CD4-positive, alpha-beta T cell treated with Interleukin-21 for 1 hour (primary cell): ENCODE measurements around the gene SECTM1.
A peak's percentile ranks its signal among the peaks of the same experiment; 100 is the strongest.
"Not testable (repeated sequence)": the region's sequence is repeated elsewhere in the genome, so short reads cannot be mapped to it uniquely, and the experiment has no call there.

Experiments used
- DNase-seq: peaks from one replicate; pipeline ENCODE4 v3.0.0-alpha.2; 2020

Gene SECTM1

DNA sequence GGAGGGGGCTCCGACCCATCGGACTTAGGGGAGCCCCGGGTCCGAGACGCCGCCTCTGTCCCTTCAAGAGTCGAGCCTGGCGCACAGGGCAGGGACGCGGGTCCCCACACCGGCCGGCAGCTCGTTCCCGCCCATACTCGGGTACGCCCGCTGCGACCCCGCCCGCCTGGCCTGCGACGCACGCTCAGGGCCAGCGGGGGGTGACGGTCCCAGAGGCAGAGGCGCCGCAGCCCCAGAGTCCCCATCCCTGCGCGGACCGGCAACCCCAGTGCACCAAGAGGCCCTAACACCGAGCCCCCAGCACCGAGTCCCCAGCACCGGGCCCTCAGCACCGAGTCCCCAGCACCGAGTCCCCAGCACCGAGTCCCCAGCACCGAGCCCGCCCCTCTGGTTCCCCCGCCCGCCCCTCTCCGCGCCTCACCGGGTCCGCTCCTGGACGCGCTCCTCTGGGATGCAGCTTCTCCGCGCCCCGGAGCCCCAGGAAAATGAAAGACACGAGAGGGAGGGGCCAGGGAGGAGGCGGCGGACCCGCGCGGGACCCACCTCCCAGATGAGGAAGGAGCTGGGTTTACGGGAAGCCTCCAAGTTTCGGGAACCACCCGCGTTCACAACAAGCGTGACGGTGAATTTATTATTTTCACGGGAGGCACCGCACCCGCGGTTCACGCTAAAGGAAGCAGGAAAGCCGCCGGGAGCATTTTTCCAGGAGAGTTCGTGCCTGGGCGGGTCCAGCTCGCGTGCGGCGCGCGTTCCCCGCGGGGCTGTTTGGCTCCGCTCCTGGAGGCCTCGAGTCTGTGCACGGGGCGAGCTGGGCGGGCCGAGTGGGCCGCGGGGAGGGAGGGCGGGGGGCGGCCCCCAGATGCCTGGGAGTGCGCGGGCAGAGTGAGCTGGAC, at the start of gene SECTM1:
SECTM1 (minus strand) TSS at position 488 of the 893 bp plus-strand sequence. CDS start 6,526 bp downstream, outside the sequence.
- DNase-seq: peak; percentile 39

DNA sequence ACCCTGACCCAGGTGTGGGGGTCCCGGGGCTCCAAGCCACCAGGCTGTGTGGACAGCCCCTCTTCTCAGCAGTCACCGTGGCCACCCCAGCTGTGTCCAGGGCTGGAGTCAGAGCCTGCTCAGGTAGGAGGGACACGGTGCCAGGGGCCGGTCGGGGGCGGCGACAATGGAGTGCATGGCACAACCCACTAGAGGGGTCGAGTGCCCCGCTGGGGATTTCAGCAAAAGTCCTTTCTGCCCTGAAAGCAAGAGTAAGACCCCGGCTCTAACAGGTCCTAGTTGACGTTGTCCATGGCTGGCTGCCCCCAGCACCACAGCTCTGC, 49.3 kb upstream of the SECTM1 start:
- DNase-seq: no peak

DNA sequence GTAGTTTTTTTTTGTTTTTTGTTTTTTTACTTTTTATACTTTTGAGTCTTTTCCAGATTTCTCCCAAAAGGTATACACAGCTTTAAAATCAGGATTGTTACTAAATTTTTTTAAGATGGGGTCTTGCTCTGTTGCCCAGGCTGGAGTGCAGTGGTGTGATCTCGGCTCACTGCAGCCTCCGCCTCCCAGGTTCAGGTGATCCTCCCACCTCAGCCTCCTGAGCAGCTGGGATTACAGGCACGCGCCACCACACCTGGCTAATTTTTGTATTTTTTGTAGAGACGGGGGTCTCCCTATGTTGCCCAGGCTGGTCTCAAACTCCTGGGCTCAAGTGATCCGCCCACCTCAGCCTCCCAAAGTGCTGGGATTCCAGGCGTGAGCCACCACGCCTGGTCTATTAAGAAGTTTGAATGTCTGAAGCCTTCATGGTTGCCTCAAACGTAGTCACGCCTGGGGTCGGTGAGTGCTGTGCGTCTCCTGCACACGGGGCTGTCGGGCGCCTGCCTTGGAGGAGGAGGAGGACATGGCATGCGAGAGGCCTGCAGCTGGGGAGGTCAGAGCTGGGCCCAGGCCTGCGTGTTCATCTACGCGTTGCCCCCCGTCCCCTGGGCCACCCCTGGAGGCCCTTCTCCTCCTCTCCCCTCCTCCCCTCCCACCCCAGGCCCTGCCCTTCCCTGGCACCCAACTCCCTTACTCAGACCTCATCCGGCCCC, 48.8 kb upstream of the SECTM1 start:
- not testable (repeated sequence) for DNase-seq

DNA sequence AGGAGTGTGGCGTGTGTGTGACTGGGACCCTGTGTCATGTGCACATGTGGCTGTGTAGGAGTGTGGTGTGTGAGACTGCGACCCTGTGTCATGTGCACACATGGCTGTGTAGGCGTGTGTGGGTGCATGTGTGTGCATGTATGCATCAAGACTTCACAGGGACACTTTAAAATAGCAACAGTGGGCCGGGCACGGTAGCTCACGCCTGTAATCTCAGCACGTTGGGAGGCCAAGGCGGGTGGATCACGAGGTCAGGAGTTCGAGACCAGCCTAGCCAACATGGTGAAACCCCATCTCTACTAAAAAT, 48.1 kb upstream of the SECTM1 start:
- not testable (repeated sequence) for DNase-seq

DNA sequence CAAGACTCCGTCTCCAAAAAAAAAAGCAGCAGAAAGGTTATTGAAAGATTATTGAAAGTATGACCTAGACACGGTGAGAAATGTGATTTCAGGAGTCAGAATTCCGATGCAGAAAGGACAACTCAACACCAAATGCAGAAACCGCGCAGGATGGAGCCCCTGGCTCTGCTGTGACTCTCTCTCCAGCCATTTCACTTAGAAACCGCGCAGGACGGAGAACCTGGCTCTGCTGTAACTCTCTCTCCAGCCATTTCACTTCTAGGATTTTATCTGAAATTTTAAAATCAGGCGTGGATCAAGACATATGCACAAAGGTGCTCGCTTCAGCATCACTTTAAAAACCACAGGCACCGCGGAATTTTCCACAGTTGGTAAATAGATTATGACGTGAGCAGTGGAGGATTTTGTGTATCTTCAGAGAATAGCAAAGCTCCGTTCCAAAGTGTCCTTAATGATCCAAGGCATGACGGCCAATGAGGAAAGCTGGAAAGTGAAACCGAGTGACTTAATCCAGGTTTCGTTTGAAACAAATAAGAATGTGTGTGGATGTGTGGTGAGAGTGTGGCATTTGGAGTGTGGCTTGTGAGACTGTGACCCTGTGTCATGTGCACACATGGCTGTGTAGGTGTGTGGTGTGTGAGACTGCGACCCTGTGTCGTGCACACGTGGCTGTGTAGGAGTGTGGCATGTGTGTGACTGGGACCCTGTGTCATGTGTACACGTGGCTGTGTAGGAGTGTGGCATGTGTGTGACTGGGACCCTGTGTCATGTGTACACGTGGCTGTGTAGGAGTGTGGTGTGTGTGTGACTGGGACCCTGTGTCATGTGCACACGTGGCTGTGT, 47.5 kb upstream of the SECTM1 start:
- DNase-seq: no peak

DNA sequence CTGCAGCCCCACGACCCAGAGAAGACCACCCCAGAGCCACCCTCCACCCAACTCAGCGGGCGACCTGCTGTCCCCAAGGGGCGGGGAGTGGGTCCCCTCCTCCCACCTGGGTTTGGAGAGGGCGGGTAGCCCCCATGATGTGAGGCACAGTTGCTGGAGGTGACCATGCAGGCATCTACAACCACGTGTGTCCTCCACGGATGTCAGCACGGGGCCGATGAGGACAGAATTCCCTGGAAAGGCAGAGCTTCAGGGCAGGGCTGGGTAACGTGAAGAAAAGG, 45.1 kb upstream of the SECTM1 start:
- no peak for DNase-seq

DNA sequence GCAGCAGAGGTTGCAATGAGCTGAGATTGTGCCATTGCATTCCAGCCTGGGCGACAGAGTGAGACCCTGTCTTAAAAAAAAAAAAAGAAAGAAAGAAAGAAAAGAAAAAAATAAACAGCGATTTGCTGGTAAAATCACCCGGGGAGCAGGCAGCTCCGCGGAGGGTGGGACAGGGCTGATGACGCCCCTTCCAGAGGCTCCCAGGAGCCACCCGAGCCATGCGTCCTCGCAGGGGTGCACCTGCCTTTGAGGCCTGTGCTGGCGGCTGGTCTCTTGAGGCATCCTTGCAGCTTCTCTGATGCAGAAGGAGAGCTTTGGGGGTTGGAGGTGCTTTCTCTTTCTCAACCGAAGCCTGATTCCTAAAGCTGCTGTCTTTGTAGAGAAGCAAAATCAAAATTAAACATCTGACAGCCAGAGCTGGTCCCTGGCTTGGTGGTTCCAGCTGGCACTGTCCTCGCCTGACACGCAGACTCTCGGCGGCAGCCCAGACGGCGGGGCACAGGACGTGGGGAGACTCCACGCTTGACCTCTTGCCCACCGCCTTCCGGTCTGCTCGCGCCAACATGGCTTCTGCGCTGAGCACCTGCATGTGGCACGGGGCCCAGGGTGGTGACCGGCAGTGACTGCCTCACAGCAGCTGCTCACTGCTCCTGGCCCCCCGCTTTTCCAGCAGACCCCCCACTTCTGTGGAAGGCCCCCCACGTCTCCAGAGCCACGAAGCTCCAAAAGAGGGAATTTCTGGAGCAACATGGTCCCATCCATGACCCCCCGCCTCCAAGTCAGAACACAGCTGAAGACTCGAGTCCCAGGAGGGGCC, 44.6 kb upstream of the SECTM1 start:
- DNase-seq: no peak

DNA sequence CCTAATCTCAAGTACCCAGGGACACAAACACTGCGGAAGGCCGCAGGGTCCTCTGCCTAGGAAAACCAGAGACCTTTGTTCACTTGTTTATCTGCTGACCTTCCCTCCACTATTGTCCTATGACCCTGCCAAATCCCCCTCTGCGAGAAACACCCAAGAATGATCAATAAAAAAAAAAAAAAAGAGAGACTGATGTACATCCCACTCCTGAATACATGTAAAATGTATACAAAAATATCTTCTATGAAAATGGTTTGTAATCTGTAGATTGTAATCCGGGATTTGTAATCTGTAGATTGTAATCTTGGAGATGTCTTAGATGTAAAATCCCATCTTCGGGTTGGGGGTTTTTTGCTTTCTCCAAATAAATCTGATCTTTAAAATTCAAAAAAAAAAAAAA, 43.7 kb upstream of the SECTM1 start:
- DNase-seq: not testable (repeated sequence)

DNA sequence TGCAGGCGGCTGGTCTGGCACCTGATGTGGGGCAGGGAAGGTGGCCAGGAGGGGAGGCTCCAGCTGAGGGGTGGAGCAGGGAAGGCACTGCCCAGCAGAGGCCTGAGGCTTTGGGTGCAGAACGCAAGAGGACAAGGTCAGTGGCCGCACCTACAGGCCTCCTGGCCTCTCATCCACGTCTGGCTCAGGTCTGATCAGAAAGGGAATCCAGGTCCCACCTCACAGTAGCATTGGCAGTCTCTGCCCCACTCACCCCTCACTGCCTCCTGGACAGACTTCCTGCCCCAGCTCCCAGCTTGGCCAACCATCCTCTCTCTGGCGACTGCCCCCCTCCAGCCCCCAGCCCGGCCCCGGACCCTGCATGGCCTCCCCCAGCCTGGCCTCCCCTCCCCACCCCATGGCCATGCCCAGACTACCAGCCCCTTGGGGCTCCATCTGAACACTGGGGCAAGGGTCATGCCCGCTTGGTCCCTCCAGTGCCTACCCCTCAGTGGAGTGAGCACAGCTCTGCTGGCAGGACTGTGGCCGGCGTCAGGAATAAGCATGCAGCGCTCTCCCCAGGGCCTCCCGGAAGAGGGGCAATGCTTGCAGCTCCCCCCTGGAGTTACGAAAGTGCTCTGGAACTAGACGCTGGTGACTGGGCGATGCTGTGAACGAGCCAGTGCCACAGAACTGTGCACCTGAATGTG, 42.6 kb upstream of the SECTM1 start:
- DNase-seq: no peak

DNA sequence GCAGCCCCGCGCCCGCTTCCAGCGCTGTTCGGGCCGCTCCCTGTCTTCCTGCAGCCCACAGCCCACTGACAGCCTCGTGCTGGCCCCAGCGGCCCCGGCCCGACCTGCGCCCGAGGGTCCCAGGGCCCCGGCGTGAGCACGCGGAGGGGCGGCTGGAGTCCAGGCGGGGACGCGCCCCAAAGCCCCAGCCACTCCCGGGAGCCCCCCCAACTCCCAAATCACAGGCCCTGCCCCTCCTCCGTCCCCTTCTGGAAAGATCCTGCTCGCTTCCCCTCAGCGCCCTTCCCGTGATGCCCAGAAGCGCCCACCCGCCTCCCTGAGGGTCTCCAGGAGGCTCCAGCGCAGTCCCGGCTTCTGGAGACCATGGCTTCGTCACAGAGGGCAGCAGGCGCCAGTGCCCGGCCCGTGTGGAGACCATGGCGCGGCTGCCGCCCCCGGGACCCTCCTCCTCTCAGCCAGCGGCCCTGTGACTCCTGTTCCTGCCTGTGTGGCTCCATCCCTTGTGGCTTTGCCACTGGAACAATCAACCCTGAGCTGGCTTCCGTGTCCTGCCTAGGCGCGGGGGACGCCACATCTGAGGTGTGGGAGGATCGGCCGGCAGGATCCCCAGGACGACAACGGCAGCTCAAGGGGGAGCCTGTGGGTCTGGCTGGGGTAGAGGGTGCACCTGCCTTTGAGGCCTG, 41.9 kb upstream of the SECTM1 start:
- DNase-seq: no peak

DNA sequence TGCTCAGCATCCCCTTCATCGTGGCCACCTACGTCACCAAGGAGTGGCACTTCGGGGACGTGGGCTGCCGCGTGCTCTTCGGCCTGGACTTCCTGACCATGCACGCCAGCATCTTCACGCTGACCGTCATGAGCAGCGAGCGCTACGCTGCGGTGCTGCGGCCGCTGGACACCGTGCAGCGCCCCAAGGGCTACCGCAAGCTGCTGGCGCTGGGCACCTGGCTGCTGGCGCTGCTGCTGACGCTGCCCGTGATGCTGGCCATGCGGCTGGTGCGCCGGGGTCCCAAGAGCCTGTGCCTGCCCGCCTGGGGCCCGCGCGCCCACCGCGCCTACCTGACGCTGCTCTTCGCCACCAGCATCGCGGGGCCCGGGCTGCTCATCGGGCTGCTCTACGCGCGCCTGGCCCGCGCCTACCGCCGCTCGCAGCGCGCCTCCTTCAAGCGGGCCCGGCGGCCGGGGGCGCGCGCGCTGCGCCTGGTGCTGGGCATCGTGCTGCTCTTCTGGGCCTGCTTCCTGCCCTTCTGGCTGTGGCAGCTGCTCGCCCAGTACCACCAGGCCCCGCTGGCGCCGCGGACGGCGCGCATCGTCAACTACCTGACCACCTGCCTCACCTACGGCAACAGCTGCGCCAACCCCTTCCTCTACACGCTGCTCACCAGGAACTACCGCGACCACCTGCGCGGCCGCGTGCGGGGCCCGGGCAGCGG, 41.2 kb upstream of the SECTM1 start:
- no peak for DNase-seq

DNA sequence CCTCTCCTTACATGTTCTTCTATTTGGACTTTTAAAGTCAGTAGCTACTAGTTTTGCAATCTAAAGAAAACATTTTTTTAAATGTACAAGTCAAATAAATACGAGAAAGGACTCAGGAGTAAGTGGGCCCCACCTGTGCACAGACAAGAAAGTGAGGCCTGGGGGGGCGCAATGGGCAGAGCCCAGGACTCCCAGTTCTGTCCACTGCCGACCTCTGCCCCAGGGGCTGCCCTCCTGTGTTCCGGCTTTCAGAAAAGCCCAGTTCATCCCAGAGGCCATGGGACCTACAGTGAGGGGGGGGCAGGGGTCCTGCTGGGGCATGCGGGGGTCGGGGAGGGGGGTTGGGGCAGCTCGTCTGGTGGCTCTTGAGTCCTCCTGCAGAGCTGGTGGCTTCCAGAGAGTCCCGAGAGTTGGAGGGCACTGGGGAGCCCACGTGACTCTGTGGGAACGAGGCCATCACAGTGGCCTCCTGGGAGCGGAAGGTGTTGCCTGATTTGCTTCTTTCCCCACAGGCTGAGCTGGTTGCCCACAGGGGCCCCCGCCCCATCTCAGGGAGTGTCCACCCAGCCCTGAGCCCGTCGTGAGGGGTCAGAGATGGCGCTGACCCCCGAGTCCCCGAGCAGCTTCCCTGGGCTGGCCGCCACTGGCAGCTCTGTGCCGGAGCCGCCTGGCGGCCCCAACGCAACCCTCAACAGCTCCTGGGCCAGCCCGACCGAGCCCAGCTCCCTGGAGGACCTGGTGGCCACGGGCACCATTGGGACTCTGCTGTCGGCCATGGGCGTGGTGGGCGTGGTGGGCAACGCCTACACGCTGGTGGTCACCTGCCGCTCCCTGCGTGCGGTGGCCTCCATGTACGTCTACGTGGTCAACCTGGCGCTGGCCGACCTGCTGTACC, 40.4 kb upstream of the SECTM1 start:
- DNase-seq: no peak

DNA sequence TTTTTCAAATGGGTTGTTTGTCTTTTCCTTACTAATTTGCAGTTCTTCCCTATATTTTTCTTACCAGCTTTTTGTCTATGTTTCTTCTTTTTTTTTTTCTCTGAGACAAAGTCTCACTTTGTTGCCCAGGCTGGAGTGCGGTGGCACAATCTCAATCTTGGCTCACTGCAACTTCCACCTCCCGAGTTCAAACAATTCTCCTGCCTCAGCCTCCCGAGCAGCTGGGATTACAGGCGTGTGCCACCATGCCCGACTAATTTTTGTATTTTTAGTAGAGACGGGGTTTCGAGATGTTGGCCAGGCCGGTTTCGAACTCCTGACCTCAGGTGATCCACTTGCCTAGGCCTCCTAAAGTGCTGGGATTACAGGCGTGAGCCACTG, 39.5 kb upstream of the SECTM1 start:
- DNase-seq: not testable (repeated sequence)

DNA sequence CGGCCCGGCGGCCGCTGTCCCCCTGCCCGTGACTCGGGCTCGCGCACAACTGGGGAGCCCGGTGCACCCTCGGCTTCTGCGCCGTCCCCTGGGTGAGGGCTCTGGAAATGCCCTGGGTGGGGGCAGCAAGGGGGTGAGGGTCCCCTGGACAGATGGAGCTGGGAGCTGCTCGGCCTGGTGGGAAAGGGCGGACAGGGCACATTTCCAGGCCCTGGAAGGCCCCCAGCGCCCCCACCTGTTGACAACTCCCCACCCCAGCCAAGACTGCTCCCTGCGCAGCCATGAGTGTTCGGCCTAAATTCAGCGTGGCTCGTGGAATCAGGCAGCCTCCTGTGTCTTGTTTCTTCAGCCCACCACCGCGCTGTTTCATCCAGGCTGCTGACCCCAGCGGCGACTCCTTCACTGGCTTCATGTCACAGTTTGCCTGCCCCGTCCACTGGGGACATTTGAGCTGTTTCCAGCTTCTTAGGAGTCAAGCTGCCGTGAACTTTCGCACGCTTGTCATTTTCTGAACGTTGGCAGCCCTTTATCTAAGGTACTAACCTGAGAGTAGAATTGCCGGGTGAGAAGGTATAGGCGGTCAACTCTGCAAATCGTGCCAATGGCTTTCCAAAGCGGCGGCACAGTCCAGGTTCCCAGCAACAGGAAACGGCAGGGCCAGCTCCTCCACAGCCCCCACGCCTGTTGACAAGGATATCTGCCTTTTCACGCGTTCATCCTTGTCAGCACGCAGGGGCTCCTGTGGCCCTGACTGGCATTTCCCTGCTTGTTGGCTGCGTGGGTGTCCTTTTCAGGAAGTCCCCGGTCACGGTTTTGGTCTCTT, 38.9 kb upstream of the SECTM1 start:
- no peak for DNase-seq

DNA sequence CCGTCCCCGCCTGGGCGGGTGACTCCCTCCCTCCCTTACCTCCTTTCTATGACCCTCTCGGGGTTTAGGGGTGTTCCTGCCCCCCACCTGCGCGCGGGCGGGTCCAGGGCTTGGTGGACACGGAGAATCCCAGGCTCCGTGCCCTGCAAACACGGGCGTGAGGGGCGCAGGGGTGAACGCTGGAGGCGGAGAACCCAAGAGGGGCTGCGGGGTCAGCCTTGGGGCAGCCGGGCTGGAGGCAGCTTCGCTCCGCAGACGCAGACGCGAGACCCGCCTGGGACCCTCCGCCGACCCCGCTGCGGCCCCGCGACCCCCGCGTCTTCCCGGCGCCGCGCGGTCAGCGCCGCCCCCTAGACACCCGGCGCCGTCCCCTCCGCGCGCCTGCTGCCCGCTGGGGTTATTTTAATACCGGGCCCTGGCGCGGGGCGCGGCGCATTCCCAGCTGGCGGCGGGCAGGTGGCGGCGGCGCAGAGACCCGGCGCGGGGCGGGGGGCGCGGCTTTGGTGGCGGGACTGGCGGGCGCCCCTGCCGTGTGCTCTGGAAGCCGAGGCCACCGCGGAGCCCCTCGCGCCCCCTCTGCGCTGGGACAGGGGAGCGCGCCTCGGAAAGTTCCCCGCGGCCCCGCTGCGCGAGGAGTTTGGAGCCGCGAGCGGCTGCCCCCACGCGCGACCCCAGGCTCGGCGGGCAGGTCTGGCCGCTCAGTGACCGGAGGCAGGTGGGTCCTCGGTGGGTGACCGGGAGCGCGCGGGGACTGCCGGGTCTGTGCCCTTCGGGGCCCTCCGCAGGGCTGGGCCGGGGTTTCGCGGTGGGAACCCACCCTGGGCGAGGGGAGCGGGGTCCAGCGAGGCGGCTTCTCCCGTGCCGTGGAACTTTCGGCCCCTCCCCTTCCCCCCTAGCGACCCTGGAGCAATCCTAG, 38.0 kb upstream of the SECTM1 start, which contains the start of gene UTS2R:
UTS2R (plus strand) TSS at position 433 of the 916 bp plus-strand sequence. CDS start 2,560 bp downstream, outside the sequence.
- no peak for DNase-seq

DNA sequence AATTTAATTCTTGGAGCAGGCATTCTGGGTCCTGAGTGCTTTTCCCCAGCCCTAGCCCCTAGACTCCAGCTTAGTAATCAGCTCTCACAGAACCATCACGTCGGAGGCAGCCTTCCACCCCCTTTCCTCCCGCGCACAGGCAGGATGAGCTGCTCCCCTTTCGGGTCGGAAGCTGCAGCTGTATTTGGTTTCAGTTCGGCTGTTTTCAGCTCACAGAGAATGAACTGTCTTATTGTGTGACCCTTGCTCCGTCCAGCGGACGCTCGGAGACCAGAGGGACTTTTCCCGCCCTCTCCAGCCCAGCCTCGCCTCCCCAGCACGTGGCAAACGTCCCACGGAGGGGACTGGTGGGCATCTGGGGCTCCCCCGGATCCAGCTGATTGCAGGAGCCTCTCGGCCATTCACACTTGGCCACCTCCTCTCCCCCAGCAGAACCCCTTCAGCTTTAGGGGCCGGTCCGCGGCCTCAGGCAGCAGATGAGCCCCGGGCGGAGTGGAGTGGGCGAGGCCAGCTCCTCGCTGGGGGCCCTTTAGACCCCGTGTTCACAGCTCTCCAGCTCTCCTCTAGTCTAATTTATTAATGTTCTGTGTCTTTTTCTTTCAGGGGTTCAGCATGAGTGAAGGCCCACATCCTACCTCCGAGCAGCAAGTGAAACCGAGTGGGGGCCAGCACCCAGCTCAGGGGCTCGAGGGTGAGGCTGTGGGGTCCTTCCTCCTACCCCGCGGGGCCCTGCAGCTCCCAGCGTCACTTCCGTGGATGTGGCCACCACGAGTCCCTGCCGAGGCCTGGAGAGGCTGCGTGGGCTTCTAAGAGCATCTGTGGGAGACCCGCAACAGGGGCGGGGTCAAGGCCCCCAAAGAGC, 37.1 kb upstream of the SECTM1 start:
- no peak for DNase-seq

DNA sequence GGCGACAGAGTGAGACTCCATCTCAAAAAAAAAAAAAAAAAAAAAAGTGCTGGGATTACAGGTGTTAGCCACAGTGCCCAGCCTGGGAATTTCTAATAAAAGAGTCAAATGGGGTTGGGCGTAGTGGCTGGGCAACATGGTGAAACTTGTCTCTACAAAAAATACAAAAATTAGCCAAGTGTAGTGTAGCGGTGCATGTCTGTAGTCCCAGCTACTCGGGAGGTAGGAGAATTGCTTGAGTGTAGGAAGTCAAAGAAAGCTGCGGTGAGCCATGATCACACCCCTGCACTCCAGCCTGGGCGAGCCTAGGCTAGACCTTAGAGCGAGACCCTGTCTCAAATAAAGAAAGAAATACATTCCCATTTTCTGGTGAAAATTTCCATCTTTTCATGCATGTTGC, 35.6 kb upstream of the SECTM1 start:
- no peak for DNase-seq
